ENCODE data around the gene JADE1. TPM values are rescaled to one million over a fixed set of nuclear protein-coding genes. Genes with fewer than 3 reads are reported as not detected.

The JADE1 gene
- total and polyA plus RNA-seq, 2 of the 13 experiments (the other 11 are each of a cell fraction or from before 2014, with no cell fraction given) = 5.4 to 19.3 TPM

- FAIRE-seq (peak; percentile 60), DNase-seq (ENCODE audit: low spot score) (peak; percentile 74), ATAC-seq (peak; percentile 88)
- Histone ChIP-seq H4K20me1 (ENCODE audit: insufficient read depth, low read length) (peaks cover 22% of the 10 kb centered on the region; the same call in 1 of the 2 replicates), H3K9ac (ENCODE audit: insufficient read depth, low read depth, low read length) (no peak overlapping the region), H3K4me1 (ENCODE audit: insufficient read depth, low read length) (peaks cover 34% of the 10 kb centered on the region), H3K4me2 (ENCODE audit: low read depth, low read length) (0 out of 2 replicates have a peak overlapping the region, but pooled peaks have one; percentile 4), H3K27me3 (ENCODE audit: control insufficient read depth in 1 of 2, insufficient read depth in 2 of 2, low read length in 2 of 2) (no peaks in the 10 kb centered on the region), H3K9me3 (ENCODE audit: low read length) (no peaks in the 10 kb centered on the region), H3K4me3 (replicated peaks in 1 of 3; ENCODE audit: insufficient read depth in 1 of 3, low read depth in 2 of 3, low read length in 3 of 3) (no peak overlapping the region), H3K36me3 (replicated peaks in 1 of 2; ENCODE audit: control insufficient read depth in 1 of 2, insufficient read depth in 2 of 2, low read length in 2 of 2) (peaks cover 13 to 14% of the 10 kb centered on the region in 2 experiments; a peak in 4 of 5 replicates), H3K79me2 (ENCODE audit: insufficient read depth, low read length) (peaks cover 87% of the 10 kb centered on the region), H3K27ac (ENCODE audit: extremely low read length, insufficient read depth, low read length) (peak overlapping the region; percentile 52), H2AFZ (ENCODE audit: low read length) (no peak overlapping the region)
- peak; percentile 34; the same call in 1 of the 2 replicates for TF ChIP-seq GATAD2A (CRISPR knock-in tag; IDR thresholded peaks at IDR 0.05)
- TF ChIP-seq EP300 (IDR thresholded peaks at IDR 0.05; ENCODE audit: low read depth in 2 of 2, low read length in 2 of 2) = peak in 1 of 2 experiments; percentile 8; a peak in 1 of 4 replicates
- no peak for TF ChIP-seq EP300 (CRISPR knock-in tag; IDR thresholded peaks at IDR 0.05; ENCODE audit: borderline replicate concordance)
- TF ChIP-seq, protein P1, sequence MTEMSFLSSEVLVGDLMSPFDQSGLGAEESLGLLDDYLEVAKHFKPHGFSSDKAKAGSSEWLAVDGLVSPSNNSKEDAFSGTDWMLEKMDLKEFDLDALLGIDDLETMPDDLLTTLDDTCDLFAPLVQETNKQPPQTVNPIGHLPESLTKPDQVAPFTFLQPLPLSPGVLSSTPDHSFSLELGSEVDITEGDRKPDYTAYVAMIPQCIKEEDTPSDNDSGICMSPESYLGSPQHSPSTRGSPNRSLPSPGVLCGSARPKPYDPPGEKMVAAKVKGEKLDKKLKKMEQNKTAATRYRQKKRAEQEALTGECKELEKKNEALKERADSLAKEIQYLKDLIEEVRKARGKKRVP (CRISPR knock-in tag; IDR thresholded peaks at IDR 0.05) = no peak
- 0 out of 2 replicates have a peak, but pooled peaks have one; percentile 29 for TF ChIP-seq ARID5B (CRISPR knock-in tag; IDR thresholded peaks at IDR 0.05)
- TF ChIP-seq, protein P2, sequence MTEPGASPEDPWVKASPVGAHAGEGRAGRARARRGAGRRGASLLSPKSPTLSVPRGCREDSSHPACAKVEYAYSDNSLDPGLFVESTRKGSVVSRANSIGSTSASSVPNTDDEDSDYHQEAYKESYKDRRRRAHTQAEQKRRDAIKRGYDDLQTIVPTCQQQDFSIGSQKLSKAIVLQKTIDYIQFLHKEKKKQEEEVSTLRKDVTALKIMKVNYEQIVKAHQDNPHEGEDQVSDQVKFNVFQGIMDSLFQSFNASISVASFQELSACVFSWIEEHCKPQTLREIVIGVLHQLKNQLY (CRISPR knock-in tag; IDR thresholded peaks at IDR 0.05) = no peak
- no peak for TF ChIP-seq XBP1 (CRISPR knock-in tag; IDR thresholded peaks at IDR 0.05)
- TF ChIP-seq ZNF143 (CRISPR knock-in tag; IDR thresholded peaks at IDR 0.05) = no peak
- 0 out of 2 replicates have a peak, but pooled peaks have one; percentile 73 for TF ChIP-seq ZNF644 (CRISPR knock-in tag; IDR thresholded peaks at IDR 0.05; ENCODE audit: low read depth)
- no peak for TF ChIP-seq TMF1 (CRISPR knock-in tag; IDR thresholded peaks at IDR 0.05; ENCODE audit: low read depth)
- TF ChIP-seq HNF4A (CRISPR knock-in tag; IDR thresholded peaks at IDR 0.05) = peak; percentile 24; the same call in 1 of the 2 replicates
- TF ChIP-seq, protein P3, sequence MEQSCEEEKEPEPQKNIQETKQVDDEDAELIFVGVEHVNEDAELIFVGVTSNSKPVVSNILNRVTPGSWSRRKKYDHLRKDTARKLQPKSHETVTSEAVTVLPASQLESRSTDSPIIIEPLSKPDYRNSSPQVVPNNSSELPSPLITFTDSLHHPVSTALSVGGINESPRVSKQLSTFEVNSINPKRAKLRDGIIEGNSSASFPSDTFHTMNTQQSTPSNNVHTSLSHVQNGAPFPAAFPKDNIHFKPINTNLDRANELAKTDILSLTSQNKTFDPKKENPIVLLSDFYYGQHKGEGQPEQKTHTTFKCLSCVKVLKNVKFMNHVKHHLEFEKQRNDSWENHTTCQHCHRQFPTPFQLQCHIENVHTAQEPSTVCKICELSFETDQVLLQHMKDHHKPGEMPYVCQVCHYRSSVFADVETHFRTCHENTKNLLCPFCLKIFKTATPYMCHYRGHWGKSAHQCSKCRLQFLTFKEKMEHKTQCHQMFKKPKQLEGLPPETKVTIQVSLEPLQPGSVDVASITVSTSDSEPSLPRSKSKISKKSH (CRISPR knock-in tag; IDR thresholded peaks at IDR 0.05; ENCODE audit: borderline replicate concordance) = no peak
- TF ChIP-seq SOX5 (CRISPR knock-in tag; IDR thresholded peaks at IDR 0.05; ENCODE audit: borderline replicate concordance) = 0 out of 2 replicates have a peak, but pooled peaks have one; percentile 18
- TF ChIP-seq CEBPG (CRISPR knock-in tag; IDR thresholded peaks at IDR 0.05) = peak; percentile 33; the same call in 1 of the 2 replicates
- CTCF ChIA-PET (ENCODE audit: low intra/inter-chr PET ratio, low total read pairs) = no interaction called here
- 59% methylated on average over 2 of the region's 2 CpGs for WGBS (ENCODE audit: low lambda C conversion rate)
- POLR2A ChIA-PET = interaction anchor here (1.8 kb wide), 1 partner anchor 25 kb away, joined by 10 read pairs; no protein-coding TSS in a partner anchor
- in situ Hi-C loops (cut with HindIII; ENCODE audit: extremely low pct_ligation_motif_present, low pct_unique_long_range_greater_than_20kb) (no loop called here), intact Hi-C loops (cut with micrococcal nuclease; ENCODE audit: unreplicated experiment) (loop anchor here (1.0 kb wide), 1 partner anchor 25 kb away; no protein-coding TSS in a partner anchor)
- BruUV-seq (replicated peaks) = no TSS peak
Observed at GRCh38 chr4:128837198-128837597, 27.7 kb downstream of the JADE1 start.
